GM06990 (cell line): Measurements from ENCODE around the gene SSMEM1.

Experiments used
- DNase-seq: peaks from one replicate; pipeline ENCODE4 v3.0.0-alpha.2; 2011; ENCODE audit not compliant: insufficient read length; ENCODE audit errors: extremely low read depth
- H3K27me3 ChIP-seq: replicated peaks from 2 replicates; pipeline ENCODE4 v1.6.0; 2011; ENCODE audit warnings: low read length; ENCODE audit not compliant: control insufficient read depth, insufficient read depth
- H3K36me3 ChIP-seq: 2 replicates; pipeline ENCODE4 v1.5.1; 2011; ENCODE audit warnings: low read length; ENCODE audit not compliant: control insufficient read depth, insufficient read depth
- H3K4me3 ChIP-seq: replicated peaks from 2 replicates; pipeline ENCODE4 v1.5.1; 2011; ENCODE audit warnings: low read depth, mild to moderate bottlenecking, control low read depth, low read length
- CTCF ChIP-seq: IDR thresholded peaks from 2 replicates; pipeline ENCODE4 v1.5.1; 2011; ENCODE audit warnings: low read length, control low read depth, mild to moderate bottlenecking, inconsistent platforms; ENCODE audit not compliant: insufficient read depth, poor library complexity, severe bottlenecking

The SSMEM1 gene, protein sequence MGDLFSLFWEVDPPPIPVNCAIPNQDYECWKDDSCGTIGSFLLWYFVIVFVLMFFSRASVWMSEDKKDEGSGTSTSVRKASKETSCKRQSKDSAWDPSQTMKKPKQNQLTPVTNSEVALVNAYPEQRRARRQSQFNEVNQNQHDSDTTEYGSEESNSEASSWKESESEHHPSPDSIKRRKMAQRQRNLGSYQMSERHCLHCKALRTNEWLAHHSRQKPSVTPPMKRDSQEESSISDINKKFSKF

GRCh38 chr7:130207642-130208041 lies at the start of gene SSMEM1:
TSS of gene SSMEM1 (plus strand) at chr7:130207860. CDS start at chr7:130207911, 51 bp downstream.
- no peak for TF ChIP-seq CTCF
- Histone ChIP-seq H3K4me3 (no peak within 1 kb of the TSS), H3K27me3 (no peaks in the 10 kb centered on the region), H3K36me3 (no peaks in the 10 kb centered on the region)
- DNase-seq = no peak

DNA sequence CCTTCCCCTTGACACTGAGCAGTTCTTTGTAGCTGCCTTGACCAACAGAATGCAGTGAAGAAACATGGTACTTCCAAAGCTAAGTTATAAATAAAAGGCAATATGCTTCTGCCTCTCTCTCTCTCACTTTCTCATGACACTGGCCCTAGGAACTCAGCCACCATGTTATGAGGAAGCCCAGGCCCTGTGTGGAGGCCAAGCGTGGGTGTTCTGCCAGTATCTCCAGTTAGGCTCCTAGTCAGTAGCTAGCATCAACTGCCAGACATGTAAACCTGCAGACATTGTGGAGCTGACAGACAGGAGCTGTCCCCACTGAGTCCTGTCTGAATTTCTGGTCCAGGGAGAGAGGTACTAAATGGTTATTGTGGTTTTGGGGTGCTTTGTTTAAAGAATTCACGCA lies 47.6 kb upstream of the SSMEM1 start:
- TF ChIP-seq CTCF = no peak
- Histone ChIP-seq H3K4me3 (no peak overlapping the region), H3K27me3 (no peaks in the 10 kb centered on the region), H3K36me3 (peaks cover 10% of the 10 kb centered on the region)
- no peak for DNase-seq

- TF ChIP-seq CTCF = no peak
- peaks cover 10% of the 10 kb centered on the region for H3K36me3 ChIP-seq
- H3K4me3 ChIP-seq = no peak overlapping the region
- DNase-seq = no peak
- H3K27me3 ChIP-seq = no peaks in the 10 kb centered on the region
Measured at GRCh38 chr7:130160455-130160854, 47.2 kb upstream of the SSMEM1 start.

DNA sequence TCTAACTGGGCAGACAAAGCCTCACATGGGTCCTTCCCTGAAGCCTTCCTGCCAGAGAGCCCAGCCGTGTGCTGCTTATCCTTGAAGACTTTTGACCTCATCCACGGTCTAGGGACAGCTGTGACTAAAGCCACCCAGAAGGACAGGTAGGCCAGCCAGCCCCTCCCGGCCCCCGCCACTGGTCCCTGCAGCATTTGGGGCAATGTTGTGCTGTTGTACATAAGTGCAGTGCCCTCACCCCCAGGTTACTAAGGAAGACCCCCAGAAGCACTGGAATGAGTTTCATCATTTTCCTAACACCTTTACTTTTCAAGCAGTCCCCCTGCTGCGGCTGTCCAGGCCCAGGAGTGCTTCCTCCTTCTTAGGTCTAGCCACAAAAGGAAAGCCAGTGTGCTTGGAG lies 45.5 kb upstream of the SSMEM1 start:
- no peak for TF ChIP-seq CTCF
- no peak for DNase-seq
- peaks cover 10% of the 10 kb centered on the region for H3K36me3 ChIP-seq
- no peaks in the 10 kb centered on the region for H3K27me3 ChIP-seq
- H3K4me3 ChIP-seq = no peak overlapping the region

DNA sequence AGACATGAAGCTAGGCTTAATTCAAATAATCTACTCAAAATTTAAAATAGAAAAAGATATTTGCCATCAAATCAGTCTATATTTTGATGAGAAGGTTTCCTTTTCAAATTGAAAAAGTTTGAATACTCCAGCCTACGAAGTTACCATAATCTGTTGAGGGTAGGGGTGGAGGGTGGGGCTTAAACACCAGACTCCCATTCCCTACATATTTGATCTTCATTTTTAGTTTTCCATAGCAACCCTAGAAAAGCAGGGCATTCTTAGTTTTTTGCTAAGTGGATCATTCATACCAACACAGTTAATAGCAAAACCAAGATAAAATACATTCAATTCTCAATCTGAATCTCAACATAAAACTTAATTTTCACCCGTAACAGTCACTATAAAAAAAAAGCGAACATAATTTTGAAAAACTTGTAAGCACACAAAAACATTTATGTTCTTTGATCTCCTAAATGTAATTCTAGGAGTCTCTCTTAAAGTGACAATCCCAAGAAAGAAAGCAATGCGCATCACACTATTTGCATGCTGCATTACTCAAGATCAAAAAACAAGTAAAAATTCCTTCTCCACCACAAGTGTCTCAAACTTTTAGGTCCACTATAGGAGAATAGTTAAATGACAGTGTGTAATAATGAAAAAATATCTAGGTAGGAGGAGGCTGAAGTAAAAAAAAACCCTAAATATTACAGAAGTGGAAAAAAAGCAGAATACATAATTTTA lies 33.3 kb upstream of the SSMEM1 start:
- Histone ChIP-seq H3K36me3 (peaks cover 4% of the 10 kb centered on the region), H3K27me3 (no peaks in the 10 kb centered on the region), H3K4me3 (no peak overlapping the region)
- TF ChIP-seq CTCF = no peak
- DNase-seq = no peak

DNA sequence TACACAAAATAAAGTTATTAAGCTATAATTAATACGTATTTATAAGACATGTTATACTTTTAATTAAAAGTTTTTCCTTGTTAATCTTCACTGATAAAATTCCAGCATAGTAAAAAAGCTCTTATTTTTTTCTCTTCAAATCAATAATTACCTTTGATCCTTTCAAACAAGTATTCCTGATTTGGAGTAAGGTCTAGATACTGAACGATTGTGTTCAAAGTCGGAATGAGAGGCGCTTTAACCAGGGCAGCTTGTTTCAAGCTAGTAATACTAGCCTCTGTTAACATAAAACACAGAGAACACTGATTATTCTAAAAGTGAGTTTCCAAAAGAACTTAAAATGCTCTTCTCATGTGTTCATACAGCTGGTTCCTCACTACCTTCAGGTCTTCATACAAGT lies 29.4 kb upstream of the SSMEM1 start:
- no peaks in the 10 kb centered on the region for H3K27me3 ChIP-seq
- no peak for TF ChIP-seq CTCF
- H3K4me3 ChIP-seq = no peak overlapping the region
- peaks cover 6% of the 10 kb centered on the region for H3K36me3 ChIP-seq
- DNase-seq = no peak
